Stomach (tissue), 4 donors: ENCODE data around the gene ELMO1.

Experiments
- CTCF ChIP-seq, 7 experiments: fragments of 450-650 bp in 4 of 7; fragments of 200-600 bp in 3 of 7; sonication (generic) in 3 of 7; IDR thresholded peaks; one replicate each; pipeline ENCODE4 v1.5.1; 2016 to 2019; ENCODE audit warnings: antibody characterized with exemption in 7 of 7, control low read depth in 2 of 7, mild to moderate bottlenecking in 1 of 7
- POLR2A ChIP-seq, 4 donors: fragments of 450-650 bp; IDR thresholded peaks; one replicate each; pipeline ENCODE4 v1.6.1; 2016; ENCODE audit warnings: antibody characterized with exemption in 4 of 4, control low read depth in 2 of 4, mild to moderate bottlenecking in 1 of 4, moderate library complexity in 1 of 4

DNA sequence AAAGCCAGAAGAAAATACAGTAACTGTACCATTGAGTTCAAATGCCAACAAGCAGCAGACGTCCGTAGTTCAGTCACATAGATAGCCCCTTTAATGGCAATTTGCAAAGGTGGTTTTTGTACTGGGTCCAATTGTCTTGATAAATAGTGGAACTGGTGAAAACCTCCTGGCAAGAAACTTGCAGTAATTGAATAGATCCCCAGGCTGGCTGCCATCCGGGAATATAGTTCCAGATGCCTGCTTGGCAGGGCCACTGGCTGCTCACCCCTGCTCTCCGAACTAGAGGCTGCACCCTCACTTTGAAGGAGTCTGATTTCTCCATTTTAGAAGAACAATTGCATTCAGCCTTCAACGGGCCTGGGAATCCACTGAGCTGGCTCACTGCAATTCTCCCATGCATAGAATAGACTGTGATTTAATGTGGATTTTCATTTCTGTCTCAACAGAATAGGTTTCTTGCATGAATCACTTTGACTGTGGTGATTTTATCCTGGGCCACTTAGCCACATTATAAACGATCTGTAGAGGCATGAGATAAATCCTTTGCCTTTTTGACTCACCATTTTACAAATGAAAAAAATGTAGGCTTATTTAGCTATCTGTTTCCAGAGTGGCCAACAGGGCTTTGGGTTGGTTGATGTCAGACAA, 35.9 kb upstream of the ELMO1 start:
- no peak for TF ChIP-seq CTCF (IDR thresholded peaks at IDR 0.05)
- no peak for TF ChIP-seq POLR2A (IDR thresholded peaks at IDR 0.05)
